Measurements from ENCODE around the gene SEMA3D. TPM values are rescaled to one million over a fixed set of nuclear protein-coding genes. Genes with fewer than 3 reads are reported as not detected.

Gene SEMA3D
- total and polyA plus RNA-seq, 2 donors (not counting 3 experiments of a cell fraction or from before 2014, with no cell fraction given), result 9.9 to 10.3 TPM

DNA sequence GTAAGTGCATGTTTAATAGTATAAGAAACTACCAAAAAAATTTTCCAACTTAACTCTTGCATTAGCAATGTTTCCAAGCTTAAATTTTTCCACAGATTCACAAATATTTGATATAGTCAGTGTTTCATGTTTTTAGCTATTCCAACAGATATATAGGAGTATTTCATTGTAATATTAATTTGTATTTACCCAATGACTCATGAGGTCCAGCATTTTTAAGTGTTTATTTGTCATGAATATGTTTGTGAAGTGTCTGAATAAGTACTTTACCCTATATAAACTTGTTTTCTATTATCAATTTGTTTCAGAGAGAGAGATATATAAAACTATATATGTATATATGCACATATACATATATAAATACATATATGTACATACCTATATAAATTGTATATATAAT lies 71.0 kb downstream of the SEMA3D start:
- Histone ChIP-seq H3K9ac (replicated peaks; ENCODE audit: extremely low read depth, insufficient read depth, low read length) (no peak overlapping the region), H3K79me2 (ENCODE audit: control insufficient read depth, insufficient read depth, low read length) (no peaks in the 10 kb centered on the region), H3K9me3 (replicated peaks; ENCODE audit: control insufficient read depth, insufficient read depth, low read length) (no peaks in the 10 kb centered on the region), H3K27me3 (ENCODE audit: control insufficient read depth in 2 of 2, insufficient read depth in 2 of 2, low read length in 2 of 2) (no peaks in the 10 kb centered on the region), H3K4me2 (ENCODE audit: insufficient read depth, low read length) (no peak overlapping the region), H3K4me1 (ENCODE audit: control insufficient read depth, extremely low read depth, insufficient read depth, low read length) (no peaks in the 10 kb centered on the region), H3K27ac (ENCODE audit: insufficient read depth, low read depth, low read length) (no peak overlapping the region), H3K4me3 (replicated peaks in 1 of 3; ENCODE audit: insufficient read depth in 1 of 3, low read depth in 1 of 3, low read length in 3 of 3) (no peak overlapping the region), H4K20me1 (replicated peaks; ENCODE audit: control insufficient read depth, extremely low read depth, insufficient read depth, low read length) (no peaks in the 10 kb centered on the region), H2AFZ (ENCODE audit: low read depth, low read length) (no peak overlapping the region), H3K9me1 (replicated peaks; ENCODE audit: control insufficient read depth, extremely low read depth, insufficient read depth, low read length) (no peaks in the 10 kb centered on the region), H3K36me3 (ENCODE audit: control insufficient read depth in 2 of 2, extremely low read depth in 1 of 2, insufficient read depth in 2 of 2, low read length in 2 of 2) (no peaks in the 10 kb centered on the region)
- TF ChIP-seq POLR2A (IDR thresholded peaks at IDR 0.05; ENCODE audit: low read depth, low read length) (no peak), MYC (IDR thresholded peaks at IDR 0.05; ENCODE audit: low read depth, low read length) (no peak), POLR2AphosphoS5 (IDR thresholded peaks at IDR 0.05; ENCODE audit: insufficient read depth, low read depth, low read length) (no peak)
- intact Hi-C loops (cut with micrococcal nuclease), result no loop called here
- dilution Hi-C loops (cut with MboI; ENCODE audit: extremely low pct_ligation_motif_present, low sequenced_read_pairs), result no loop called here
- CTCF ChIA-PET, result interaction anchor here (1.5 to 1.8 kb wide), 2 partner anchors 10 to 71 kb away, joined by 5 to 6 read pairs; partner anchors contain the start of gene SEMA3D
- POLR2A ChIA-PET, result no interaction called here
- DNase-seq (ENCODE audit: low read depth, low spot score) (no peak), FAIRE-seq (no peak)
- BruUV-seq (replicated peaks), result no TSS peak

DNA sequence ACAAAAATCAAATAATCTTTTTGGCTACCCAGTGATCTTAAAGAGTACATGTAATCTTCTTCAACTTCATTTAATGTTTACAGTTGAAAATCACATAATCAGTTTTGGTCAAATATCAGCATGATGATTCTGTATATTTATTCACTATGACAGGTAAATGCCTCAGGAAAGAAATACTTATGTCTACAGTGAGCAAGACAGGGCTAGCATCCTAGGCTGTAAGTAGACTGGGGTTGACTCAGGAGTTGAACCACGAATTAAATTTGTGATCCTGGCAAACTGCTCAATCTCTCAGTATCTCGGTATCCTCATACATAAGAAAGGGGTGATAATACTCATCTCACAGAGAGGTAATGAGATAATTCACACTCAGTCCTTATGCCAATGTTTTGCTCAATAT lies 71.8 kb downstream of the SEMA3D start:
- no TSS peak for BruUV-seq (replicated peaks)
- H3K79me2 ChIP-seq (ENCODE audit: control insufficient read depth, insufficient read depth, low read length), result no peaks in the 10 kb centered on the region
- no peaks in the 10 kb centered on the region for H3K36me3 ChIP-seq (ENCODE audit: control insufficient read depth in 2 of 2, extremely low read depth in 1 of 2, insufficient read depth in 2 of 2, low read length in 2 of 2)
- no peak overlapping the region for H3K9ac ChIP-seq (replicated peaks; ENCODE audit: extremely low read depth, insufficient read depth, low read length)
- ChIA-PET CTCF (interaction anchor here (1.0 to 1.7 kb wide), 3 partner anchors 10 to 71 kb away, joined by 5 to 7 read pairs (median 6); partner anchors contain the start of gene SEMA3D), POLR2A (no interaction called here)
- intact Hi-C loops (cut with micrococcal nuclease), result no loop called here
- H3K4me2 ChIP-seq (ENCODE audit: insufficient read depth, low read length), result no peak overlapping the region
- dilution Hi-C loops (cut with MboI; ENCODE audit: extremely low pct_ligation_motif_present, low sequenced_read_pairs), result no loop called here
- no peaks in the 10 kb centered on the region for H3K9me1 ChIP-seq (replicated peaks; ENCODE audit: control insufficient read depth, extremely low read depth, insufficient read depth, low read length)
- no peaks in the 10 kb centered on the region for H3K27me3 ChIP-seq (ENCODE audit: control insufficient read depth in 2 of 2, insufficient read depth in 2 of 2, low read length in 2 of 2)
- no peak overlapping the region for H3K4me3 ChIP-seq (replicated peaks in 1 of 3; ENCODE audit: insufficient read depth in 1 of 3, low read depth in 1 of 3, low read length in 3 of 3)
- FAIRE-seq (no peak), DNase-seq (ENCODE audit: low read depth, low spot score) (no peak)
- TF ChIP-seq POLR2A (IDR thresholded peaks at IDR 0.05; ENCODE audit: low read depth, low read length), result no peak
- TF ChIP-seq POLR2AphosphoS5 (IDR thresholded peaks at IDR 0.05; ENCODE audit: insufficient read depth, low read depth, low read length), result no peak
- TF ChIP-seq, protein P1, sequence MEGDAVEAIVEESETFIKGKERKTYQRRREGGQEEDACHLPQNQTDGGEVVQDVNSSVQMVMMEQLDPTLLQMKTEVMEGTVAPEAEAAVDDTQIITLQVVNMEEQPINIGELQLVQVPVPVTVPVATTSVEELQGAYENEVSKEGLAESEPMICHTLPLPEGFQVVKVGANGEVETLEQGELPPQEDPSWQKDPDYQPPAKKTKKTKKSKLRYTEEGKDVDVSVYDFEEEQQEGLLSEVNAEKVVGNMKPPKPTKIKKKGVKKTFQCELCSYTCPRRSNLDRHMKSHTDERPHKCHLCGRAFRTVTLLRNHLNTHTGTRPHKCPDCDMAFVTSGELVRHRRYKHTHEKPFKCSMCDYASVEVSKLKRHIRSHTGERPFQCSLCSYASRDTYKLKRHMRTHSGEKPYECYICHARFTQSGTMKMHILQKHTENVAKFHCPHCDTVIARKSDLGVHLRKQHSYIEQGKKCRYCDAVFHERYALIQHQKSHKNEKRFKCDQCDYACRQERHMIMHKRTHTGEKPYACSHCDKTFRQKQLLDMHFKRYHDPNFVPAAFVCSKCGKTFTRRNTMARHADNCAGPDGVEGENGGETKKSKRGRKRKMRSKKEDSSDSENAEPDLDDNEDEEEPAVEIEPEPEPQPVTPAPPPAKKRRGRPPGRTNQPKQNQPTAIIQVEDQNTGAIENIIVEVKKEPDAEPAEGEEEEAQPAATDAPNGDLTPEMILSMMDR (IDR thresholded peaks at IDR 0.05; ENCODE audit: extremely low read depth in 1 of 2, insufficient read depth in 1 of 2, low read depth in 1 of 2, low read length in 2 of 2), result no peak
- TF ChIP-seq, protein P2, sequence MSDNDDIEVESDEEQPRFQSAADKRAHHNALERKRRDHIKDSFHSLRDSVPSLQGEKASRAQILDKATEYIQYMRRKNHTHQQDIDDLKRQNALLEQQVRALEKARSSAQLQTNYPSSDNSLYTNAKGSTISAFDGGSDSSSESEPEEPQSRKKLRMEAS (IDR thresholded peaks at IDR 0.05; ENCODE audit: insufficient read depth, insufficient read length), result no peak
- TF ChIP-seq FOS (IDR thresholded peaks at IDR 0.05; ENCODE audit: borderline replicate concordance, insufficient read depth, low read length), result no peak
- TF ChIP-seq MYC (IDR thresholded peaks at IDR 0.05; ENCODE audit: low read depth, low read length), result no peak
- no peak for TF ChIP-seq EZH2 (IDR thresholded peaks at IDR 0.05; ENCODE audit: borderline replicate concordance, low read depth, low read length, severe bottlenecking)
- H3K4me1 ChIP-seq (ENCODE audit: control insufficient read depth, extremely low read depth, insufficient read depth, low read length), result no peaks in the 10 kb centered on the region
- no peak overlapping the region for H3K27ac ChIP-seq (ENCODE audit: insufficient read depth, low read depth, low read length)
- no peaks in the 10 kb centered on the region for H4K20me1 ChIP-seq (replicated peaks; ENCODE audit: control insufficient read depth, extremely low read depth, insufficient read depth, low read length)
- H3K9me3 ChIP-seq (replicated peaks; ENCODE audit: control insufficient read depth, insufficient read depth, low read length), result no peaks in the 10 kb centered on the region
- H2AFZ ChIP-seq (ENCODE audit: low read depth, low read length), result no peak overlapping the region

Measured in endothelial cell of umbilical vein (primary cell).